Fibroblast of pulmonary artery (primary cell): ENCODE measurements around the gene RRP36.
"Not testable (repeated sequence)": the region's sequence is repeated elsewhere in the genome, so short reads cannot be mapped to it uniquely, and the experiment has no call there.

Source experiments
- DNase-seq: peaks from one replicate; pipeline ENCODE4 v3.0.0-alpha.2; 2010; ENCODE audit warnings: low read depth
- H3K4me3 ChIP-seq: replicated peaks from 2 replicates; pipeline ENCODE4 v1.5.1; 2011; ENCODE audit warnings: low read depth, mild to moderate bottlenecking, control low read depth, low read length, moderate library complexity
- CTCF ChIP-seq: IDR thresholded peaks from 2 replicates; pipeline ENCODE4 v1.5.1; 2011; ENCODE audit warnings: mild to moderate bottlenecking, control low read depth, low read length, inconsistent platforms; ENCODE audit errors: missing control alignments

The RRP36 gene

GRCh38 chr6:43037197-43037596 is 15.8 kb downstream of the RRP36 start:
- H3K4me3 ChIP-seq, result no peak overlapping the region
- no peak for TF ChIP-seq CTCF
- no peak for DNase-seq

DNA sequence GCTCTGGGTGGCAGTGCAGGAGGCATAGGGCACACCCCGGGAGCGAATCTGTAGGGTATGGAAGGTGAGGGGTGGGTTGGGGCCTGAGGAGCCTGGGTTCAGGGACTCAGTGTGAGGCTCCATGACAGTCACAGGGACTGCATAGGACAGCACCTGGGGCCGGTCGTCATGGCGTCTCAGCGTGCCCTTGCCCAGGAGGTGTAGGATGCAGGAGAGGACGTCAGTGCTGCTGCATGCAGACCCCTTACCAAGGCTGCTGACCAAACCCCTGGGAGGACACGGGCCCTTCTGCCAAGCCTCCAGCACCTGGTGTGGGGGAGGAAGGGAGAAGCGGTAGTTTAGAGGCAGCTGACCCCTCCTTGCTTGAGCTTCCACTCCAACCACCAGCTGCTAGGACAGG is 16.3 kb downstream of the RRP36 start:
- TF ChIP-seq CTCF, result no peak
- DNase-seq, result no peak
- H3K4me3 ChIP-seq, result no peak overlapping the region

- no peak for DNase-seq
- TF ChIP-seq CTCF, result no peak
- H3K4me3 ChIP-seq, result no peak overlapping the region
These were observed 17.3 kb downstream of the RRP36 start for GRCh38 chr6:43038727-43039126.

- no peak for TF ChIP-seq CTCF
- DNase-seq, result no peak
- no peak overlapping the region for H3K4me3 ChIP-seq
These were observed 19.3 kb downstream of the RRP36 start for GRCh38 chr6:43040542-43041257.

- DNase-seq, result not testable (repeated sequence)
These were observed 20.1 kb downstream of the RRP36 start for GRCh38 chr6:43041475-43041874.

DNA sequence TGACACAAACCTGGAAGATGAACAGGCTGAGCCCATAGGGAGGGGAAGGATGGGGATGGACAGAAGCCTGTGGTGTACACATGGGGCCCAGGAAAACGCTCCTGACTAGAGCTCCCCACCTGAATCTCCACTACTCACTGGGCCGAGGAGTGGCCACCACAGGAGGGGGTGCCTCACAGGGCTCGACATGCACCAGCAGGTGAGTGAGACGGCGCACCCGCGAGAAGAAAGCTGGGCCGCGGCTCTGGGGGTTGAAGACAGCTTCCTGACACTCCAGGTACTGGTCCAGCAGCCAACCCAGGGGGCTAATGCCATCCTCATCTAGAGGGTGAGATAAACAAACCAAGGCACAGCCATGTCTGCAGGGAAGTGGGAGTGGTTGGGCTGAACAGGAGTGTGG is 21.9 kb downstream of the RRP36 start:
- DNase-seq, result no peak
- TF ChIP-seq CTCF, result no peak

More at GRCh38 chr6:43041475-43041874, 20.1 kb downstream of the RRP36 start:
- H3K4me3 ChIP-seq, result not testable (repeated sequence)

DNA sequence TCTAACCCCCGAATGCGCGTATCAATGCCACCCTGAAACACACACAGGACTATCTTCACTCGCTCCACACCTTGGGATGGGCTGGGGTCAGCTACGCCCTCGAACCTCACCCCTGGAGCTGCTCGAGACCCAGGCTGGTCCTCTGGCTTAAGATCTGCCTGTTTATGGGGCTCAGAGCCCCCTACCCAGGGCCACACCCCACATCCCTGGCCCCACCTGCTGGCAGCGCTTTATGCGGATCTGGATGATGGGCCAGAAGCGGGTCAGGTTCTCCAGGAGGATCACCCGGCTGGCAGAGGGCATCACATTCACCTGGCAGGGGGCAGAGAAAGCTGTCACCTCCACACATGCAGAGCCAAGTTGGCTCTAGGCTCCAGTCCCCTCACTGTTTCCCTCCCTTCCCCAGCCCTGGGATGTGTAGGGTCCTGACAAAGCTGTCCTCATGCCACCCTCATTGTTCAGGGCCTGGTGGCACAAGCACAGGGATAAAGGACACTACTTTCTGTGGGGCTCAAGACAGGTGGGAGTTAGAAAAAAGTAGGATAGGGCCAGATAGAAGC is 24.0 kb downstream of the RRP36 start:
- DNase-seq, result no peak
- no peak for TF ChIP-seq CTCF
- H3K4me3 ChIP-seq, result no peak overlapping the region

More for the DNA sequence above, 21.9 kb downstream of the RRP36 start:
- H3K4me3 ChIP-seq, result no peak overlapping the region
